Right lobe of liver (tissue), 6 donors: ENCODE results near the gene RNF113A. TPM values are rescaled to one million over a fixed set of nuclear protein-coding genes. Genes with fewer than 3 reads are reported as not detected.
"Not testable (repeated sequence)": the region's sequence is repeated elsewhere in the genome, so short reads cannot be mapped to it uniquely, and the experiment has no call there.

Experiments used
- ATAC-seq, 4 donors: fragments of 200-7000 bp; cut with Tn5 transposase; one replicate each; pipeline ENCODE4 v1.9.1; 2020; ENCODE audit warnings: mild to moderate bottlenecking in 4 of 4, moderate library complexity in 4 of 4
- DNase-seq, 3 donors: peaks; one replicate each; pipeline ENCODE4 v3.0.0-alpha.2; 2020
- H3K27ac ChIP-seq, 3 donors: fragments of 200-600 bp; one replicate each; pipeline ENCODE4 v1.8.0; 2022
- H3K27me3 ChIP-seq, 2 donors: fragments of 200-600 bp; one replicate each; pipeline ENCODE4 v1.8.0; 2022
- H3K36me3 ChIP-seq, 4 donors: fragments of 200-600 bp; sonication (generic) in 1 of 4; one replicate each; pipeline versions ENCODE4 v1.5.1 to v1.8.0; 2017 to 2022; ENCODE audit warnings: control low read depth in 1 of 4
- H3K4me1 ChIP-seq, 4 donors: fragments of 200-600 bp; sonication (generic) in 1 of 4; one replicate each; pipeline versions ENCODE4 v1.5.1 to v1.8.0; 2017 to 2022; ENCODE audit warnings: control low read depth in 1 of 4
- H3K4me3 ChIP-seq, 3 donors: fragments of 200-600 bp; one replicate each; pipeline ENCODE4 v1.8.0; 2022
- H3K9me3 ChIP-seq, 4 donors: fragments of 200-600 bp; sonication (generic) in 1 of 4; one replicate each; pipeline versions ENCODE4 v1.5.1 to v1.8.0; 2017 to 2022; ENCODE audit warnings: control low read depth in 1 of 4
- CTCF ChIP-seq, 4 donors: fragments of 200-600 bp in 3 of 4; fragments of 450-650 bp in 1 of 4; IDR thresholded peaks; one replicate each; pipeline versions ENCODE4 v1.5.1 to v1.8.0; 2016 to 2022; ENCODE audit warnings: antibody characterized with exemption in 4 of 4, mild to moderate bottlenecking in 2 of 4
- POLR2A ChIP-seq: fragments of 450-650 bp; IDR thresholded peaks from one replicate; pipeline ENCODE4 v1.6.1; 2017; ENCODE audit warnings: antibody characterized with exemption, mild to moderate bottlenecking
- WGBS: methylation state at CpG from one replicate; pipeline ENCODE4 v1.1.6; 2018; ENCODE audit warnings: low coverage, low lambda C conversion rate; ENCODE audit not compliant: insufficient coverage; ENCODE audit errors: missing lambda C conversion rate; 5-methylcytosine and 5-hydroxymethylcytosine counted together
- intact Hi-C, 2 donors: fragments of 100-400 bp; cut with DNase I; formaldehyde crosslinking; loops; one replicate each; pipeline versions ENCODE4 v1.11.2 to v1.14.1; 2022
- total RNA-seq, 6 experiments: library from RNA; depleted of rRNA in 2 of 6; stranded (reverse); fragments of >200 nt in 2 of 6; fragmentation: NEBNext Ultra II Directional in 3 of 6; extraction: Animal tissue kit (Norgen Biotek cat#: 25700) in 3 of 6; gene quantifications; one replicate each; pipeline versions ENCODE4 v1.1.0 to v1.2.4, GENCODE V29; 2016 to 2023
- donor health status: DM: no; HTN: yes; CAD: no.
- donor health status: DM: no; HTN: no; CAD: no.
- donor health status: DM: no; HTN: no; CAD: no.
- donor health status: DM: no; HTN: yes; CAD: no.
- donor health status: DM: no; HTN: yes; CAD: no.

RNF113A gene
- total RNA-seq, 6 experiments from 2014 or later, result 6.1 to 12.6 (median 7.5) TPM

- WGBS, result 33% methylated on average over 1 of the region's 1 CpG
- Histone ChIP-seq H3K27ac (no peak overlapping the region), H3K4me3 (no peak overlapping the region), H3K27me3 (no peaks in the 10 kb centered on the region), H3K9me3 (no peaks in the 10 kb centered on the region), H3K36me3 (no peaks in the 10 kb centered on the region), H3K4me1 (no peaks in the 10 kb centered on the region)
- DNase-seq, result no peak
- intact Hi-C loops, result no loop called here
- TF ChIP-seq CTCF (IDR thresholded peaks at IDR 0.05), result no peak
- TF ChIP-seq POLR2A, result no peak
- ATAC-seq, result no peak
Observed at GRCh38 chrX:119900976-119901375, 29.4 kb upstream of the RNF113A start.

- DNase-seq, result no peak
- intact Hi-C loops, result no loop called here
- Histone ChIP-seq H3K4me1 (no peaks in the 10 kb centered on the region), H3K9me3 (no peaks in the 10 kb centered on the region), H3K4me3 (no peak overlapping the region), H3K27ac (no peak overlapping the region), H3K36me3 (no peaks in the 10 kb centered on the region), H3K27me3 (no peaks in the 10 kb centered on the region)
- peak in 3 of 4 donors; percentile 48 to 52 (median 49) for ATAC-seq
- WGBS, result 26% methylated on average over 2 of the region's 2 CpGs
- TF ChIP-seq POLR2A (no peak), CTCF (IDR thresholded peaks at IDR 0.05) (no peak)
Observed at GRCh38 chrX:119899125-119899524, 27.6 kb upstream of the RNF113A start.

- H3K27me3 ChIP-seq, result no peaks in the 10 kb centered on the region
- intact Hi-C loops, result no loop called here
- H3K4me3 ChIP-seq, result no peak within 1 kb of the TSS
- H3K36me3 ChIP-seq, result no peaks in the 10 kb centered on the region
- no peak for DNase-seq
- no peaks in the 10 kb centered on the region for H3K4me1 ChIP-seq
- no peak within 1 kb of the TSS for H3K27ac ChIP-seq
- WGBS, result 40% methylated on average over 4 of the region's 4 CpGs
- no peak for ATAC-seq
- TF ChIP-seq CTCF (IDR thresholded peaks at IDR 0.05) (no peak), POLR2A (no peak)
- H3K9me3 ChIP-seq, result no peaks in the 10 kb centered on the region
Observed at GRCh38 chrX:119895843-119896326, 24.4 kb upstream of the RNF113A start, which contains the start of gene AKAP14. AKAP14 (plus strand) TSS chrX:119895893; CDS start chrX:119903224, 7,331 bp downstream.

GRCh38 chrX:119891961-119892692, 20.6 kb upstream of the RNF113A start:
- H3K27me3 ChIP-seq, H3K36me3 ChIP-seq, H3K27ac ChIP-seq, DNase-seq, H3K9me3 ChIP-seq, intact Hi-C loops, H3K4me1 ChIP-seq, ATAC-seq, H3K4me3 ChIP-seq: not testable (repeated sequence)
- 47% methylated on average over 11 of the region's 16 CpGs for WGBS

GRCh38 chrX:119890626-119891025, 19.1 kb upstream of the RNF113A start:
- DNase-seq, H3K9me3 ChIP-seq, H3K4me1 ChIP-seq, H3K4me3 ChIP-seq, intact Hi-C loops, H3K27ac ChIP-seq, H3K27me3 ChIP-seq, H3K36me3 ChIP-seq, ATAC-seq: not testable (repeated sequence)
- WGBS, result no CpG with 5 or more reads among the region's 36 CpGs
